ENCODE results near the gene RELT. TPM values are rescaled to one million over a fixed set of nuclear protein-coding genes. Genes with fewer than 3 reads are reported as not detected.

The RELT gene
- total and polyA plus RNA-seq, 9 of the 15 experiments (the other 6 are each of a cell fraction or from before 2014, with no cell fraction given): 1.1 to 20.2 (median 7.4) TPM

DNA sequence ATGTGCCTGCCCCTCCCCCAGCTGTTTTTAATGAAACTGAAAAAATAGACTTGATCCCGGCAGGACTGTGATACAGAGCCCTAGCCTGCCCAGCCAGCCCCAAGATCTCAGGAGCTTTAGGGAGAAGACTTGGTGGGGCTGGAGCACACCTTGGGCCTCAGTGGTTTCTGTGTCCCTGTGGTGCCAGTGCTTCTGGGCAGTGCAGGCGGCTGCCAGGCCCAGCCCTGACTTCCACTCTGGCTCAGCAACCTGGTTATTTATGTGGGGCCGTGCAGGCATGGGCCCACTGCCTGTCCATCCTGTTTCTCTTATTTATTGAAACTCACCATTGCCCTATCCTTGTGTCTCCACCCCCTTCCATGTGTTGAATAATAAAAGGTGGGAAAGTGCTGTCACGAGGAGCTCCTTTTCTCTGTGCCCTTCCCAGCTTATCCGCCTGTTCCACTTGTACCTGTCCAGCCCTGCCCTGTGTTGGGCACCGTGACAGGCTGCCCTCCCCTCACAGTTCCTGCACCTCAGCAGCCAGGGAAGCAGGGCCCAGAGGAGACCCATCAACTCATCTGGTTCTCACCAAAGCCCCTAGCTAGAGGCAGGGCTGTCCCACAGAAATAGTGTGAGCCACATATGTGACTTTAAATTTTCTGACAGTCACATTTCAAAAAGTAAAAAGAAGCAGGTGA, 20.2 kb downstream of the RELT start (continued):
- TF ChIP-seq GABPA (tag; conservative IDR thresholded peaks at IDR 0.05; ENCODE audit: low read depth): no peak
- no peak for TF ChIP-seq BDP1 (IDR thresholded peaks at IDR 0.05; ENCODE audit: insufficient read depth, insufficient read length)
- TF ChIP-seq LCOR (CRISPR knock-in tag; IDR thresholded peaks at IDR 0.05): no peak
- TF ChIP-seq RAD21 (CRISPR knock-in tag; conservative IDR thresholded peaks at IDR 0.05 in 1 of 2, IDR thresholded peaks at IDR 0.05 in 1 of 2): no peak
- no peak for TF ChIP-seq SOX6 (IDR thresholded peaks at IDR 0.05)
- no peak for TF ChIP-seq RBM17 (IDR thresholded peaks at IDR 0.05; ENCODE audit: borderline replicate concordance, low read depth, low read length)
- TF ChIP-seq NFATC3 (IDR thresholded peaks at IDR 0.05): no peak

DNA sequence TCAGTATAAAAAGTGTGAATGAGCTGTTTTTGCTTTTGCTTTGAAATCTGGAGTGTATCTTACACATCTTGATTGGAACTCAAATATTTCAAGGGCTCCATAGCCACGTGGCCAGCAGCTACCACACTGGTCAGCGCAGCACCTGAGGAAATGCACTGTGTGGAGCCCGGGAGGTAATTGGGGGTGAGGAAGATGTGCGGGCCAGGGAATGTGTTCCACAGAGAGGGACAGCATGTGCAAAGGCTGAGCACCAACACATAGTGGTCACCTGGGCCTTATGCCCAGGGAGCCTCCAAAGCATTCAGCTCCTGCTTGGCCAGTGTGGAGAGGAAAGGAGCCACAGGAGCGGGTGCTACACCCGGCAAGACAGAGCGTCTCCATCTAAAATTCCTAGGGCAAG, 20.8 kb downstream of the RELT start:
- CTCF ChIA-PET (ENCODE audit: low intra/inter-chr PET ratio): no interaction called here
- Histone ChIP-seq H3K79me2 (ENCODE audit: control insufficient read depth, insufficient read depth, low read length) (no peaks in the 10 kb centered on the region), H2AFZ (ENCODE audit: low read depth, low read length) (no peak overlapping the region), H3K4me2 (ENCODE audit: insufficient read depth, low read length) (no peak overlapping the region), H3K4me3 (no peak overlapping the region), H3K36me3 (ENCODE audit: control insufficient read depth, insufficient read depth, low read length) (peaks cover 53% of the 10 kb centered on the region; the same call in 2 of the 3 replicates), H3K9ac (ENCODE audit: insufficient read depth in 1 of 2, low read depth in 2 of 2, low read length in 2 of 2) (peak overlapping the region in 1 of 2 experiments; percentile 35; a peak in 1 of 4 replicates), H3K27me3 (ENCODE audit: control insufficient read depth in 2 of 2, insufficient read depth in 2 of 2, low read length in 2 of 2) (no peaks in the 10 kb centered on the region), H3K9me3 (replicated peaks; ENCODE audit: control insufficient read depth, insufficient read depth, low read depth, low read length) (no peaks in the 10 kb centered on the region), H3K27ac (ENCODE audit: extremely low read depth, low read depth, low read length) (no peak overlapping the region), H3K9me1 (ENCODE audit: control insufficient read depth, insufficient read depth, low read length) (peaks cover 3% of the 10 kb centered on the region), H4K20me1 (replicated peaks; ENCODE audit: control insufficient read depth, insufficient read depth, low read length) (peaks cover 21% of the 10 kb centered on the region; the same call in 1 of the 2 replicates), H3K4me1 (replicated peaks in 1 of 2; ENCODE audit: control insufficient read depth in 2 of 2, insufficient read depth in 2 of 2, low read length in 2 of 2) (peaks cover 8 to 38% of the 10 kb centered on the region in 2 experiments; a peak in 4 of 5 replicates)
- POLR2A ChIA-PET: interaction anchor here (0.6 to 1.3 kb wide), 5 partner anchors 10 to 523 kb away, joined by 3 to 4 read pairs (median 3); no protein-coding TSS in a partner anchor
- ATAC-seq (no peak), DNase-seq (ENCODE audit: extremely low read depth in 1 of 4, low spot score in 3 of 4) (no peak), FAIRE-seq (no peak)
- intact Hi-C loops (cut with micrococcal nuclease): no loop called here
- in situ Hi-C loops (cut with MboI): no loop called here
- TF ChIP-seq BHLHE40 (IDR thresholded peaks at IDR 0.05; ENCODE audit: low read length) (no peak), ZNF57 (CRISPR knock-in tag; IDR thresholded peaks at IDR 0.05) (no peak), PPARD (CRISPR knock-in tag; IDR thresholded peaks at IDR 0.05) (no peak), HNRNPLL (IDR thresholded peaks at IDR 0.05; ENCODE audit: low read depth, low read length, poor library complexity, severe bottlenecking) (no peak), ZNF41 (CRISPR knock-in tag; conservative IDR thresholded peaks at IDR 0.05) (no peak), IRF2 (CRISPR knock-in tag; IDR thresholded peaks at IDR 0.05) (no peak), WHSC1 (IDR thresholded peaks at IDR 0.05; ENCODE audit: low read length) (no peak), MTA2 (IDR thresholded peaks at IDR 0.05; ENCODE audit: low read depth) (no peak), FOXM1 (IDR thresholded peaks at IDR 0.05; ENCODE audit: low read depth) (no peak), FOXM1 (CRISPR knock-in tag; IDR thresholded peaks at IDR 0.05; ENCODE audit: low read depth) (no peak), RUNX1 (IDR thresholded peaks at IDR 0.05; ENCODE audit: low read depth) (no peak), RBM22 (IDR thresholded peaks at IDR 0.05; ENCODE audit: low read depth, low read length, poor library complexity, severe bottlenecking) (no peak), CEBPG (CRISPR knock-in tag; IDR thresholded peaks at IDR 0.05) (no peak), CEBPG (tag; conservative IDR thresholded peaks at IDR 0.05 in 1 of 2, IDR thresholded peaks at IDR 0.05 in 1 of 2) (no peak)
- TF ChIP-seq, protein P1, sequence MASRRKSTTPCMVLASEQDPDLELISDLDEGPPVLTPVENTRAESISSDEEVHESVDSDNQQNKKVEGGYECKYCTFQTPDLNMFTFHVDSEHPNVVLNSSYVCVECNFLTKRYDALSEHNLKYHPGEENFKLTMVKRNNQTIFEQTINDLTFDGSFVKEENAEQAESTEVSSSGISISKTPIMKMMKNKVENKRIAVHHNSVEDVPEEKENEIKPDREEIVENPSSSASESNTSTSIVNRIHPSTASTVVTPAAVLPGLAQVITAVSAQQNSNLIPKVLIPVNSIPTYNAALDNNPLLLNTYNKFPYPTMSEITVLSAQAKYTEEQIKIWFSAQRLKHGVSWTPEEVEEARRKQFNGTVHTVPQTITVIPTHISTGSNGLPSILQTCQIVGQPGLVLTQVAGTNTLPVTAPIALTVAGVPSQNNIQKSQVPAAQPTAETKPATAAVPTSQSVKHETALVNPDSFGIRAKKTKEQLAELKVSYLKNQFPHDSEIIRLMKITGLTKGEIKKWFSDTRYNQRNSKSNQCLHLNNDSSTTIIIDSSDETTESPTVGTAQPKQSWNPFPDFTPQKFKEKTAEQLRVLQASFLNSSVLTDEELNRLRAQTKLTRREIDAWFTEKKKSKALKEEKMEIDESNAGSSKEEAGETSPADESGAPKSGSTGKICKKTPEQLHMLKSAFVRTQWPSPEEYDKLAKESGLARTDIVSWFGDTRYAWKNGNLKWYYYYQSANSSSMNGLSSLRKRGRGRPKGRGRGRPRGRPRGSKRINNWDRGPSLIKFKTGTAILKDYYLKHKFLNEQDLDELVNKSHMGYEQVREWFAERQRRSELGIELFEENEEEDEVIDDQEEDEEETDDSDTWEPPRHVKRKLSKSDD (conservative IDR thresholded peaks at IDR 0.05; ENCODE audit: low read length): no peak
- BruUV-seq (replicated peaks): no TSS peak
- 94% methylated on average over 7 of the region's 7 CpGs for WGBS (ENCODE audit: insufficient coverage, low coverage, missing lambda C conversion rate)

Data from K562 (cell line).